ENCODE measurements around the gene DSCAML1. TPM values are rescaled to one million over a fixed set of nuclear protein-coding genes. Genes with fewer than 3 reads are reported as not detected.

Gene DSCAML1
- total and polyA plus RNA-seq, 4 donors = 0.18 to 1.5 (median 1.1) TPM

DNA sequence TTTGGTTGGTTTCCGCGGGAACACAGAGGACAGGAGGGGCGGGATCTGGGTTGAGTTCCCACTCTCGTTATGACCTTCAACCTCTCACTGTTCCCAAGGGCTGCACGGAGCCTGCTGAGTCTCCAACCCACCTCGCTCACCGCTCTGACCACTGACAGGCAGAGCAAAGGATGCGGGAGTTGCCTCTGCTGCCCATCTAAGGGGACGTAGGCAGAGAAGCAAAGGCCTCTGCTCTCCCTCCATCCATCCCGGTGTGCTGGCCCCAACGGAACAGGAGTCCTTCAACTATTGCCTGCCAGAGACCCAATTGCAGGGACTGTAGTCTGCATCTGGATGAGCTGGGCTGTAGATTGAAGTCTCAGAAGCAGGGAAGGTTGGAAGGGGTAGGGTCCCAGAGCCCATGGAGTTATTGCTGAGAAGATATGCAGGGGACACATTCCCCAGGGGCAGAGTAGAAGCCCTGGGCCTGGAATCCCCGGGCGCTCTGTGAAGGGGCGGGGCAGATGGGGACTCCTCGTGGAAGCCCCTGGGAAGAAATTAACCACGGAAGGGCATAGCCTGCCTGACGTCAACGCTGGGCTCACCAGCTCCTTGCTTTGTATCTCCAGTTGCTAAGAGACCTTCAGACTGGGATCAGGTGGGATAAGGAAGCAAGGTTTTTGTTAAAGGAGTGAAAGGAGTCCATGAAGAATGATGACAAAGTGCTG is 40.2 kb upstream of the DSCAML1 start:
- Histone ChIP-seq H3K4me1 (ENCODE audit: control insufficient read depth in 5 of 5, insufficient read depth in 5 of 5, low read length in 5 of 5) (peaks cover 0 to 14% (median 0%) of the 10 kb centered on the region in 5 donors), H3K9ac (ENCODE audit: insufficient read depth in 1 of 2, low read length in 2 of 2) (no peak overlapping the region), H3K9me3 (ENCODE audit: control insufficient read depth in 4 of 4, insufficient read depth in 3 of 4, low read length in 3 of 4) (no peaks in the 10 kb centered on the region), H3K4me3 (no peak overlapping the region), H3K27ac (ENCODE audit: low read depth in 1 of 2, low read length in 1 of 2) (no peak overlapping the region), H3K27me3 (ENCODE audit: control insufficient read depth in 3 of 3, insufficient read depth in 3 of 3, low read length in 2 of 3) (no peaks in the 10 kb centered on the region), H3K36me3 (ENCODE audit: control insufficient read depth in 4 of 4, insufficient read depth in 4 of 4, low read length in 4 of 4) (peaks cover 0 to 17% (median 14%) of the 10 kb centered on the region in 4 donors)
- WGBS, 2 donors = 78 to 89% methylated on average over 18 of the region's 18 CpGs
- TF ChIP-seq, protein P1, sequence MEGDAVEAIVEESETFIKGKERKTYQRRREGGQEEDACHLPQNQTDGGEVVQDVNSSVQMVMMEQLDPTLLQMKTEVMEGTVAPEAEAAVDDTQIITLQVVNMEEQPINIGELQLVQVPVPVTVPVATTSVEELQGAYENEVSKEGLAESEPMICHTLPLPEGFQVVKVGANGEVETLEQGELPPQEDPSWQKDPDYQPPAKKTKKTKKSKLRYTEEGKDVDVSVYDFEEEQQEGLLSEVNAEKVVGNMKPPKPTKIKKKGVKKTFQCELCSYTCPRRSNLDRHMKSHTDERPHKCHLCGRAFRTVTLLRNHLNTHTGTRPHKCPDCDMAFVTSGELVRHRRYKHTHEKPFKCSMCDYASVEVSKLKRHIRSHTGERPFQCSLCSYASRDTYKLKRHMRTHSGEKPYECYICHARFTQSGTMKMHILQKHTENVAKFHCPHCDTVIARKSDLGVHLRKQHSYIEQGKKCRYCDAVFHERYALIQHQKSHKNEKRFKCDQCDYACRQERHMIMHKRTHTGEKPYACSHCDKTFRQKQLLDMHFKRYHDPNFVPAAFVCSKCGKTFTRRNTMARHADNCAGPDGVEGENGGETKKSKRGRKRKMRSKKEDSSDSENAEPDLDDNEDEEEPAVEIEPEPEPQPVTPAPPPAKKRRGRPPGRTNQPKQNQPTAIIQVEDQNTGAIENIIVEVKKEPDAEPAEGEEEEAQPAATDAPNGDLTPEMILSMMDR (IDR thresholded peaks at IDR 0.05; ENCODE audit: control extremely low read depth, extremely low read depth) = no peak
- DNase-seq (peak in 1 of 3 donors; percentile 10), ATAC-seq (ENCODE audit: insufficient read depth, low FRiP score) (no peak)

DNA sequence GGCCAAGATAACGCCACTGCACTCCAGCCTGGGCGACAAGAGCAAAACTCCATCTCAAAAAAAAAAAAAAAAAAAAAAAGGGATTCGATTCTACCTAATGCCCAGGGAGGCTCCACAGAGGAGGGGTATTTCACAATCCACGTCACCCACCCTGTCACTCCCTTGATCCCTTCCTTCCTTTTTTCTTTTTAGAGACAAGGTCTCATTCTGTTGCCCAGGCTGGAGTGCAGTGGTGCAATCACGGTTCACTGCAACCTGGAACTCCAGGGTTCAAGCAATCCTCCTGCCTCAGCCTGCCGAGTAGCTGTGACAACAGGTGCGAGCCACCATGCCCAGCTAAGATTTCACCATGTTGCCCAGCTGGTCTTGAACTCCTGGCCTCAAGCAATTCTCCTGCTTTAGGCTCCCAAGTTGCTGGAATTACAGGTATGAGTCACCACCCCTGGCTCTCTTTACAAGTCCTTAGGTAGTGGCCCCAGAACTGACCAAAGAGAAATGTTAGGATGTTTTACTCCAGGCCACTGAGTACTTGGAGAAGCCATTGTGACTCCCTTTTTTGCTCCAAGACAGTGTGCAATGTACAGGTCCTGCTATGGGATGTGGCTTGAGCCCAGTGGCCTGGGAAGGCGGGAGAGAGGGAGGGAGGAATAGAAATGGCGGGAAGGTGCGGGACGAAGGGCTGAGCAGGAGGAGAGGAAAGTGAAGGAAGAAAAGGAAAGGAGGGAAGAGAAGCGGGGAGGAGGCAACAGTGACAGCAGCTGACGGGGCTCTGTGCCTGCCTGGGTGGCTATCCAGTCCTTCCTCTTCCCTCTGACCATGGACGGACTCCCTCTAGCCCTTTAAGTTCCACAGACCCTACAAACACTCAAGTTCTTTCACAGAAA is 39.3 kb upstream of the DSCAML1 start:
- Histone ChIP-seq H3K27me3 (ENCODE audit: control insufficient read depth in 3 of 3, insufficient read depth in 3 of 3, low read length in 2 of 3) (no peaks in the 10 kb centered on the region), H3K9ac (ENCODE audit: insufficient read depth in 1 of 2, low read length in 2 of 2) (no peak overlapping the region), H3K27ac (ENCODE audit: low read depth in 1 of 2, low read length in 1 of 2) (no peak overlapping the region), H3K36me3 (ENCODE audit: control insufficient read depth in 4 of 4, insufficient read depth in 4 of 4, low read length in 4 of 4) (peaks cover 0 to 16% (median 13%) of the 10 kb centered on the region in 4 donors), H3K4me3 (no peak overlapping the region), H3K4me1 (ENCODE audit: control insufficient read depth in 5 of 5, insufficient read depth in 5 of 5, low read length in 5 of 5) (peaks cover 0 to 12% (median 0%) of the 10 kb centered on the region in 5 donors), H3K9me3 (ENCODE audit: control insufficient read depth in 4 of 4, insufficient read depth in 3 of 4, low read length in 3 of 4) (no peaks in the 10 kb centered on the region)
- ATAC-seq (ENCODE audit: insufficient read depth, low FRiP score) (no peak), DNase-seq (peak in 1 of 3 donors; percentile 2)
- TF ChIP-seq, protein P1 (IDR thresholded peaks at IDR 0.05; ENCODE audit: control extremely low read depth, extremely low read depth) = no peak
- WGBS, 2 donors = 66 to 78% methylated on average over 13 to 14 of the region's 14 CpGs

DNA sequence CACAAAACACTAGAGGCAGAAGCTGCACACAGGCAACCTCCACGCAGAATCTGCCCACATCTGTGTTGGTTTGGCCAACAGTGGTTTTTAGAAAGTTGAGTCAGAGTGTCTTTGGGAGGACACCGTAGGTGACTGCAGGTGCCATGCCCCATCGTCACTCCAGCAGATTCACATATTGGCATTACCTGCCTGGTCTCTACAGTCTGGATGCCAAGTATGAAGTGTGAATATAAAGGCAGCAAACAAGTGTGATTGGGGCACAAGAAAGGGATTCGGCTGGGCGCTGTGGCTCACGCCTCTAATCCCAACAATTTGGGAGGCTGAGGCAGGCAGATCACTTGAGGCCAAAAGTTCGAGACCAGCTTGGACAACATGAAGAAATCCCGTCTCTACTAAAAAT is 38.6 kb upstream of the DSCAML1 start:
- no peak overlapping the region for H3K9ac ChIP-seq (ENCODE audit: insufficient read depth in 1 of 2, low read length in 2 of 2)
- no peaks in the 10 kb centered on the region for H3K9me3 ChIP-seq (ENCODE audit: control insufficient read depth in 4 of 4, insufficient read depth in 3 of 4, low read length in 3 of 4)
- WGBS, 2 donors = 89 to 92% methylated on average over 8 of the region's 8 CpGs

More for the DNA sequence above, 38.6 kb upstream of the DSCAML1 start:
- TF ChIP-seq, protein P1 (IDR thresholded peaks at IDR 0.05; ENCODE audit: control extremely low read depth, extremely low read depth) = no peak
- no peaks in the 10 kb centered on the region for H3K27me3 ChIP-seq (ENCODE audit: control insufficient read depth in 3 of 3, insufficient read depth in 3 of 3, low read length in 2 of 3)
- H3K4me3 ChIP-seq = no peak overlapping the region
- ATAC-seq (ENCODE audit: insufficient read depth, low FRiP score) = no peak
- DNase-seq = no peak
- peaks cover 0 to 12% (median 4%) of the 10 kb centered on the region in 5 donors for H3K4me1 ChIP-seq (ENCODE audit: control insufficient read depth in 5 of 5, insufficient read depth in 5 of 5, low read length in 5 of 5)
- no peak overlapping the region for H3K27ac ChIP-seq (ENCODE audit: low read depth in 1 of 2, low read length in 1 of 2)
- peaks cover 0 to 13% (median 11%) of the 10 kb centered on the region in 4 donors for H3K36me3 ChIP-seq (ENCODE audit: control insufficient read depth in 4 of 4, insufficient read depth in 4 of 4, low read length in 4 of 4)
